ENCODE measurements around the gene SYPL2.

DNA sequence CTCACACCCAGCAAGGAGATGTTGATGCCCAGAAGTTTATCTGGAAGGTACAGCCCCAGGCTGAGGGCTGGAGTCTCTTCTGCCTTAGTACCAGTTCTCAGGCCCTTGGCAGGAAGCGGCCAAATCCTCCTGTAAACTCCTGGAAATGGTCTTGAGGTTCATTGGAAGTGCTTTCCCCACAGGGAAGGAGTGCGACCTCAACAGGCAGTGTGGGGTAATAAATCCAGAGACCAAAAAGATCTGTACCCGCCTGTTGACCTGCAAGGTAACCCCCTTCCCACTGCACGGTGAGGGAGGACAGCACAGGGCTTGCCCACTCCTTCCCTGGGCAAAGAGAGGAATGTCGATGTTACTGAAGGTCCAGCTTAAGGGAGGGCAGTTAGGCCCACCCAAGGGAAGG, 21.9 kb downstream of the SYPL2 start:
- TF ChIP-seq POLR2A (IDR thresholded peaks at IDR 0.05; ENCODE audit: low read depth, low read length) (no peak), EZH2 (IDR thresholded peaks at IDR 0.05; ENCODE audit: borderline replicate concordance, low read depth, low read length, severe bottlenecking) (no peak), POLR2AphosphoS5 (IDR thresholded peaks at IDR 0.05; ENCODE audit: insufficient read depth, low read depth, low read length) (no peak), MYC (IDR thresholded peaks at IDR 0.05; ENCODE audit: low read depth, low read length) (no peak), JUN (IDR thresholded peaks at IDR 0.05; ENCODE audit: borderline replicate concordance, insufficient read depth, insufficient read length, low read depth) (no peak), FOS (IDR thresholded peaks at IDR 0.05; ENCODE audit: borderline replicate concordance, insufficient read depth, low read length) (no peak), GATA2 (IDR thresholded peaks at IDR 0.05; ENCODE audit: insufficient read depth, insufficient read length, low read depth, low read length) (no peak)
- TF ChIP-seq, protein P1, sequence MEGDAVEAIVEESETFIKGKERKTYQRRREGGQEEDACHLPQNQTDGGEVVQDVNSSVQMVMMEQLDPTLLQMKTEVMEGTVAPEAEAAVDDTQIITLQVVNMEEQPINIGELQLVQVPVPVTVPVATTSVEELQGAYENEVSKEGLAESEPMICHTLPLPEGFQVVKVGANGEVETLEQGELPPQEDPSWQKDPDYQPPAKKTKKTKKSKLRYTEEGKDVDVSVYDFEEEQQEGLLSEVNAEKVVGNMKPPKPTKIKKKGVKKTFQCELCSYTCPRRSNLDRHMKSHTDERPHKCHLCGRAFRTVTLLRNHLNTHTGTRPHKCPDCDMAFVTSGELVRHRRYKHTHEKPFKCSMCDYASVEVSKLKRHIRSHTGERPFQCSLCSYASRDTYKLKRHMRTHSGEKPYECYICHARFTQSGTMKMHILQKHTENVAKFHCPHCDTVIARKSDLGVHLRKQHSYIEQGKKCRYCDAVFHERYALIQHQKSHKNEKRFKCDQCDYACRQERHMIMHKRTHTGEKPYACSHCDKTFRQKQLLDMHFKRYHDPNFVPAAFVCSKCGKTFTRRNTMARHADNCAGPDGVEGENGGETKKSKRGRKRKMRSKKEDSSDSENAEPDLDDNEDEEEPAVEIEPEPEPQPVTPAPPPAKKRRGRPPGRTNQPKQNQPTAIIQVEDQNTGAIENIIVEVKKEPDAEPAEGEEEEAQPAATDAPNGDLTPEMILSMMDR (IDR thresholded peaks at IDR 0.05; ENCODE audit: extremely low read depth in 1 of 2, insufficient read depth in 1 of 2, low read depth in 1 of 2, low read length in 2 of 2), result no peak
- TF ChIP-seq, protein P2, sequence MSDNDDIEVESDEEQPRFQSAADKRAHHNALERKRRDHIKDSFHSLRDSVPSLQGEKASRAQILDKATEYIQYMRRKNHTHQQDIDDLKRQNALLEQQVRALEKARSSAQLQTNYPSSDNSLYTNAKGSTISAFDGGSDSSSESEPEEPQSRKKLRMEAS (IDR thresholded peaks at IDR 0.05; ENCODE audit: insufficient read depth, insufficient read length), result no peak
